Hindlimb muscle (tissue), 1 donor: ENCODE results near the gene AATK. TPM values are rescaled to one million over a fixed set of nuclear protein-coding genes. Genes with fewer than 3 reads are reported as not detected.
A peak's percentile ranks its signal among the peaks of the same experiment; 100 is the strongest.

Experiments
- DNase-seq: peaks from one replicate; pipeline ENCODE4 v3.0.0-alpha.2; 2013
- polyA plus RNA-seq: library from polyadenylated mRNA; unstranded; fragments of 120-200 nt; gene quantifications from one replicate; pipeline ENCODE4 v1.2.1, GENCODE V29; 2013; ENCODE audit not compliant: insufficient read length

The AATK gene
- polyA plus RNA-seq, 1 donor = 11.3 TPM

- DNase-seq = no peak
Measured at GRCh38 chr17:81194941-81195901, 29.2 kb upstream of the AATK start.

- no peak for DNase-seq
Measured at GRCh38 chr17:81194225-81194760, 28.3 kb upstream of the AATK start.

GRCh38 chr17:81193470-81194224, 27.6 kb upstream of the AATK start:
- DNase-seq = peak; percentile 38

DNA sequence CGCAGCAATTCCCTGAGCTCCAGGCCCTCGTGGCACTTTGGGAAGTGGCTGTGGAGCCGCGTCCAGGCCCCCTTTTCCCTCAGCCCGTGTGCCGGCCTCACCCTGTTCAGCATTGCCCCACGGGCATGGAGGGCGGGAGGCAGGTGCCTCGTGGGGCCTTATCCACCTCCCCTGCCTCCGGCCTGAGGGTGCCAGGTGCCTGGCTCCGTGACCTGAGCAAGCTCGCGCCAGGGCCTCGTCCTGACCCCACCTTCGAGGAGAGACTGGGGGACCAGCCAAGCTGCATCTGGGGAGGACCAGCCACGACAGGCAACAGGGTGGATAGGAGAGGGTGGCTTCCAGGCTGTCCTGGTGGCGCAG, 27.0 kb upstream of the AATK start:
- DNase-seq = no peak

GRCh38 chr17:81192386-81193050, 26.5 kb upstream of the AATK start:
- DNase-seq = no peak

GRCh38 chr17:81191646-81192045, 25.6 kb upstream of the AATK start:
- no peak for DNase-seq

DNA sequence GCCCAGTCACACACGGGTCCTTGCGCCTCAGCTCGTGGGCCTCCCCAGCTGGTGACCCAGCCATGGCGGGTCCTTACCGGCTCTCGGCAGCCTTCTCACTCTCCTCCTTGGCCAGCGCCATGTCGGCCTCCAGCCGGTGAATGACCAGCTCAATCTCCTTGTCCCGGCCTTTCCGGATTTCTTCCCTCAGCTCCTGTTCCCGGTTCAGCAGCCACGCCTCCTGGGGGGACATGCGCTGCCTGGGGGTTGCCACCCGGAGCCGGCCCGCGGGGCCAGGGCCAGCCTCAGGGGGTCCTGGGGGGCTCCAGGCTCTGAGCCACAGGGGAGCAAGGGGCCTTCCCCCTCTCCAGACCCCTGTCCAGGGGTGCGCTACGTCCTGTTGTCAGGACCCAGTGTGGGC, 25.1 kb upstream of the AATK start:
- DNase-seq = no peak

DNA sequence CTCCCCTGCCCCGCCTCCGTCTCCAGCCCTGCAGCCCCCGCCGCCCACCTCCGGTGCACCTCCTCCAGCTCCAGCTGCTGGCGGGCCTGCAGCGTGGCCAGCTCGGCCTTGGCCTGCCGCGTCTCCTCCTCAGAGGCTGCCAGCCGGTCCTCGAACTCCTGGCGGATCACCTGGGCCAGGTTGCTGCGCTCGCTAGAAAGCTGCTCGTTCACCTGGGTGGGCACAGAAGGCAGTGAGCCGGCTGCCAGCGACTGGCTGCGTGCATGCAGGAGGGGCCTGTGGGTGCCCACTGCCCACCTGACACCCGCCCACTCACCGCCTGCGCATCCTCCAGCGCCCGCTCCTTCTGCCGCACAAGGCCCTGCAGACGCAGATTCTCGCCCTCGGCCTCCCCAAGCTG, 24.6 kb upstream of the AATK start:
- DNase-seq = no peak

DNA sequence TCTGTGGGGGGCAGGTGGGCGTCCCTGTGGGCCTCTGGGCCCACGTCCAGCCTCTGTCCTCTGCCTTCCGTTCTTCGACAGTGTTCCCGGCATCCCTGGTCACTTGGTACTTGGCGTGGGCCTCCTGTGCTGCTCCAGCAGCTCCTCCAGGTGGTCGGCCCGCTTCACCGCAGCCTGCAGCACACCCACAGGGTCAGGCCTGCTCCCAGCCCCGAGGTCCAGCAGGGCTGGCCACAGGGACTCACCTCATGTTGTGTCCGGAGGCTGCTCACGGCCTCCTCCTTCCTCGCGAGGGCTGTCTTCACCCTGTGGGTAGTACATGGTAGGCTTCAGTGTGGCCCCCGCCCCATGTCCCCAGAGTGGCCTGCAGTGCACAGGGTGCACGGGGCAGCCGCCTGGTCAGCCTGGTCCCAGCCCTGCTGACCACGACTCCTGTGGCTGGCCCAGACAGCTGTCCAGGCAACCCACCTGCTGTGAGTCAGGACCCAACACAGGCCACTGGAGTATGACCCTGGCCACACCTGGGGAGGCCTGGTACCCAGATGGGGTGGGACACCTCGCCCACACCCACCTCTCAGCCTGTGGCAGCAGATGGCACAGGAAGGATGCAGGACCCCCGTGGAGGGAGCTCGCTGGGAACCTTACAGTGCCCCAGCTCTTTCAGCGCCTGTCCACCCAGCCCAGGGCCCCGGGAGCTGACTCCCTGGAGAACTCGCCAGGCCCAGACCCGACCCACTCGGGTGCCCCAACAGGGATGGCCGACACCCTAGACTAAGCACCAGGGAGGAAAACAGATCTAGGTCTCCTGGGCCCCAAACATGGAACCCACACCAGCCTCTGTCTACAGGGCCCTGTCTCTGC, 23.9 kb upstream of the AATK start:
- no peak for DNase-seq

DNA sequence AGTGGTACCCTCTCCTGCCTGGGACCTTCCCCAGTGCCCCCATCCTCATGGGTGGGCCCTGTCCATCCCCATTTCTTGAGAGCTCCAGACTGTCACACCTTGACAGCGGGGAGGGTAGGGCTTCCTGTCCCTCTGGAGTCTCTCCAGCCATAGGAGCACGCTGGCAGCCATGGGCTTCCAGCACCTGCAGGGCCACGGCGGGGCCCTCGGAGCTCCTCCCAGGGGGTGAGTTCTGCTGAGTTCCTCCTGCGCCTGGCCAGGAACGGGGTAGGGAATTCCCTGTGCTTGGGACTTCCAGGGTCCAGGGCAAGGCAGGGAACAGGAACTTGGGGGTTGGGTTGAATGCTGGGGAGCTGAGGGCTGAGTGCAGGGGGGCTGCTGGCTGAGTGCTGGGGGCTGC, 23.0 kb upstream of the AATK start:
- no peak for DNase-seq

DNA sequence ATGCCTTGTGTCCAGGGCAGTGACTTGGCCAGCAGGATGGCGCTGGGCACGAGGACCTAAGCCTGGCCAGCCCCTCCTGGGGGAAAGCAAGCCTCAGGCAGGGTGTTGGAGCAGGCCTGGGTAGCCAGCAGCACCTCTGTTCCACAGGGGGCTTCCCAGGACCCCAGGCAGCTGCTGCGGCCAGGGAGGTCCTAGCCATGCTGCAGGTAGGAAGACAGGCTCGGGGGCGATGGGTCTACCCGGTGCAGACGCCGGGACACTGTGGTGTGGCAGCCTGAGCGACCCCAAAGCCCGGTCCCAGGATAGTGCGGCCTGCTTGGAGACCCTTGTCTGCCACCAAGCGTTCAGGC, 22.4 kb upstream of the AATK start:
- no peak for DNase-seq

DNA sequence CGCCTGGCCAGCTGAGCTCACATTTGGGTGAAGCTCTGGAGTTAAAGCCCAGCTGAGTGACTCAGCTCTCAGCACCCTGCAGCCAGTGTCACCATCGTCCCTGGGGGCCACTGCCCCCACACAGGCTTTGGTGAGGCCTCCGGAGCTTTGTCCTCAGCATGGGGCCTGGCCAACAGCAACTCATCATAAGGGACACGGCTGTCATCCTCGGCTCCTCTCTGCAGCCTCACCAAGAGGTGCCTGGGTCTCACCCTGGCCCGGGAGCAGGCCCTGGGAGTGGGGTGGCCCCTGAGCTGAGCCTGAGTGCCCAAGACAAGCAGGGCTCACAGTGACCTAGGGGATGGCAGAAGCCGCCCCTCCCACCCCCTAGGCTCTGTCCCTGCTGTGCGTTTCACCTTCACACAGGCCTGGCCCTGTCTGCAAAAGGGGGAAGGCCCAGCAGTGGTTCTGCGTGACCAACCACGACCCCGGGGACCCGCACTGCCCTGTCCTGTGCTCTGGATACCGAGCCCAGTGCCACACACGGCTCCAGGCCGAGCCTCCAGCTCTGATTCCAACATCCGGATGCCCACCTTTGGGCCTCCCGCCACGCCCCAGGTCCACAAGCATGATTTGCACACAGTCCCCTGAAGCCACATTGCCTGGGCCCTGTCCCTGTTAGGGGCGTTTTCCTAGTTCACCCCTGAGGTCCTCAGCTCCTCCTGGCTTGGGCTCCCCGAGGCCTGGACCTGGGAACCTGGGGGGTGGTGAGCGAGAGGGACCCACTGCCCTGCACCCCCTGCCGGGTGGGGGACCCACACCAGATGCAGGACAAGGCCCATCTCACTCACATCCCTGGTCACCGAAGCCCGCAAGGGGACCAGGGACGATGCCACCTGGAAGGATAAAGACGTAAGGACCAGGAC, 21.8 kb upstream of the AATK start:
- no peak for DNase-seq

DNA sequence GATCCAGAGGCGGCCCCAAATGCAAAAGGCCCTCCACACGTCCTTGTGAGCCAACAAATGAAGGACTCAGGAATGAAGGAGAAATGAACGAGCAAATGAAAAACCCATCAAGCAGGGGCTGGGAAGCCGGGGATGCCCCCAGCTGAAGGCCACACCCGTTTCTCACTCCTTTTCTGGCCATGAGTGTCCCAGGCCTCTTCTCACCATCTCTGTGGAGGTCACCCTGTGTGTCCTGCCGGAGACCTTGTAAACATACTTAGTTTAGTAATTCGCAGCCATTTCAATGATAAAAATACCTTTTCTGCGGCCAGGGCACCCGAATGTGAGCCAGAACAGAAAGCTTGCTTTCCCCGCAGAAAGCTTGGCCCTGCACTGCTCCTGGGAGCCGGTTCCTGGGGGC, 21.1 kb upstream of the AATK start:
- DNase-seq = no peak

- DNase-seq = no peak
Measured at GRCh38 chr17:81186203-81186602, 20.2 kb upstream of the AATK start.

- no peak for DNase-seq
Measured at GRCh38 chr17:81184555-81184954, 18.5 kb upstream of the AATK start.

DNA sequence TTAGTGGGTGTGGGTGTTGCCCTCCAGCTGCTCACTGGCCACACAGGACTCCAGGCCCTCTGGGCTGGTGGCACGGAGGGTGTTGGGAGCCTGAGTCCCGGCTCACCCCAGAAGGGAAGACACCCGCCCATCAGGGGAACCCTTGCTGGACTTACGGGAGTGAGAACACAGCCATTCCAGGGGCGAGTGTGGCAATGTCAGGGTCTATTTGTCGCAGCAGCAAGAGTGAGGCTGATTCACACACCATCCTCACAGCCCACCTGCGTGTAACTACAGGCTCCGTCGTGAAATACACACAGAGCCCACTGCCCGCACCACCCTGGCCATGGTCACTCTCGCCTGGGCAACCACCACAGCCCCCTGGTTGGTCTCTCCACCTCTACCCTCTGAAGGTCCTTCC, 17.8 kb upstream of the AATK start:
- no peak for DNase-seq

- no peak for DNase-seq
Measured at GRCh38 chr17:81183316-81183715, 17.3 kb upstream of the AATK start.

DNA sequence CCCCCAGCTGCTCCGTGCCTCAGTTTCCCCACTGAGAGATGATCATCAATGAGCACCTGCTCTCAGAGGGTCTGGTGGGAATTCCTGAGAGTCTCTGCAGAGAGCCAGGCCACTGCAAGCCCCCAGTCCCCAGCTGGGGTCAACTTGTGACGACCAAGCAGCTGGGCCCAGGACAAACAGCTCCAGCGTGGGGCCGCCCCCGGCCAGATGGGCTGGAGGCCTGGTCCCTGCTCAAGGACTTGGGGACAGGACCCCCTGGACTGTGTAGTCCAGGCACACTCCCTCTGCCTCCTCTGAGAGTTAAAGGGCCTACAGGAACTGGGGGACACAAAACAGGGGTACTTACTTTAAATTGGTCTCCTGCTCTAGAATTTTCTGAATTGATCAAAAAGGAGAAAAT, 16.6 kb upstream of the AATK start:
- DNase-seq = no peak

DNA sequence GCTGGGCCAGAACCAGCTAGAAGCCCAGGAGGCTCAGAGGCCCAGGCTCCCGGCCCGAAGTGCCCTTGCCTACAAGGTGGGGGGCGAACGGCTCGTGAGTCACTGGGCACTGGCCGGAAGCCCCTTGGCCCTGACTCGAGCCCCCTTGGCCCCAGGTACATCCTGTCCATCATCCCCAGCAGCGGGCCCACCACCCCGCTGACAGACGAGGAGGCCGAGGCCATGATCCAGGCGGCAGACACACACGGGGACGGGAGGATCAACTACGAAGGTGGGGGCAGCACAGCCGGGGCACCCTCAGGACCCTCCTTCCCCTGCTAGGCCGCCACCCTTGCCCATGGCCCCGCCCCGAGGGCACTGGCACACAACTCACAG, 15.8 kb upstream of the AATK start:
- DNase-seq = no peak

- DNase-seq = no peak
Measured at GRCh38 chr17:81180836-81181810, 15.1 kb upstream of the AATK start.
